ENCODE data around the gene TTC1.
"Not testable (repeated sequence)": the region's sequence is repeated elsewhere in the genome, so short reads cannot be mapped to it uniquely, and the experiment has no call there.

TTC1 gene

GRCh38 chr5:160008877-160009590 is at the start of gene TTC1:
Gene TTC1, plus strand, starts transcription at chr5:160009139. Its CDS starts 1,390 bp downstream, at chr5:160010529.
- DNase-seq (ENCODE audit: low read depth): peak; percentile 83

GRCh38 chr5:159961176-159962160 is 47.5 kb upstream of the TTC1 start:
- no peak for DNase-seq (ENCODE audit: low read depth)

- no peak for DNase-seq (ENCODE audit: low read depth)
Measured at GRCh38 chr5:159962214-159962613, 46.7 kb upstream of the TTC1 start.

GRCh38 chr5:159963935-159964334 is 45.0 kb upstream of the TTC1 start:
- no peak for DNase-seq (ENCODE audit: low read depth)

GRCh38 chr5:159965031-159965837 is 43.7 kb upstream of the TTC1 start:
- DNase-seq (ENCODE audit: low read depth): no peak

GRCh38 chr5:159965838-159966128 is 43.2 kb upstream of the TTC1 start:
- DNase-seq (ENCODE audit: low read depth): not testable (repeated sequence)

GRCh38 chr5:159969966-159970365 is 39.0 kb upstream of the TTC1 start:
- no peak for DNase-seq (ENCODE audit: low read depth)

- no peak for DNase-seq (ENCODE audit: low read depth)
Measured at GRCh38 chr5:159971038-159971437, 37.9 kb upstream of the TTC1 start.

GRCh38 chr5:159971514-159971913 is 37.4 kb upstream of the TTC1 start:
- DNase-seq (ENCODE audit: low read depth): no peak

- DNase-seq (ENCODE audit: low read depth): no peak
Measured at GRCh38 chr5:159971931-159972461, 36.9 kb upstream of the TTC1 start.

- DNase-seq (ENCODE audit: low read depth): no peak
Measured at GRCh38 chr5:159972538-159973362, 36.2 kb upstream of the TTC1 start.

- no peak for DNase-seq (ENCODE audit: low read depth)
Measured at GRCh38 chr5:159975462-159976019, 33.4 kb upstream of the TTC1 start.

GRCh38 chr5:159976921-159977320 is 32.0 kb upstream of the TTC1 start:
- DNase-seq (ENCODE audit: low read depth): no peak

GRCh38 chr5:159978358-159978757 is 30.6 kb upstream of the TTC1 start:
- DNase-seq (ENCODE audit: low read depth): no peak

GRCh38 chr5:159982421-159983173 is 26.3 kb upstream of the TTC1 start:
- no peak for DNase-seq (ENCODE audit: low read depth)

GRCh38 chr5:159987031-159987674 is 21.8 kb upstream of the TTC1 start:
- DNase-seq (ENCODE audit: low read depth): peak; percentile 56

- DNase-seq (ENCODE audit: low read depth): no peak
Measured at GRCh38 chr5:159990506-159990905, 18.4 kb upstream of the TTC1 start.

GRCh38 chr5:159992566-159992965 is 16.4 kb upstream of the TTC1 start:
- no peak for DNase-seq (ENCODE audit: low read depth)

- DNase-seq (ENCODE audit: low read depth): no peak
Measured at GRCh38 chr5:159993194-159993593, 15.7 kb upstream of the TTC1 start.

- no peak for DNase-seq (ENCODE audit: low read depth)
Measured at GRCh38 chr5:159995907-159996306, 13.0 kb upstream of the TTC1 start.

All from activated T-helper 1 cell treated with Interleukin-2 at 50 U/mL for 16 hours (primary cell).